ENCODE measurements around the gene MARCHF2.
"Not testable (repeated sequence)": the region's sequence is repeated elsewhere in the genome, so short reads cannot be mapped to it uniquely, and the experiment has no call there.

Gene MARCHF2

DNA sequence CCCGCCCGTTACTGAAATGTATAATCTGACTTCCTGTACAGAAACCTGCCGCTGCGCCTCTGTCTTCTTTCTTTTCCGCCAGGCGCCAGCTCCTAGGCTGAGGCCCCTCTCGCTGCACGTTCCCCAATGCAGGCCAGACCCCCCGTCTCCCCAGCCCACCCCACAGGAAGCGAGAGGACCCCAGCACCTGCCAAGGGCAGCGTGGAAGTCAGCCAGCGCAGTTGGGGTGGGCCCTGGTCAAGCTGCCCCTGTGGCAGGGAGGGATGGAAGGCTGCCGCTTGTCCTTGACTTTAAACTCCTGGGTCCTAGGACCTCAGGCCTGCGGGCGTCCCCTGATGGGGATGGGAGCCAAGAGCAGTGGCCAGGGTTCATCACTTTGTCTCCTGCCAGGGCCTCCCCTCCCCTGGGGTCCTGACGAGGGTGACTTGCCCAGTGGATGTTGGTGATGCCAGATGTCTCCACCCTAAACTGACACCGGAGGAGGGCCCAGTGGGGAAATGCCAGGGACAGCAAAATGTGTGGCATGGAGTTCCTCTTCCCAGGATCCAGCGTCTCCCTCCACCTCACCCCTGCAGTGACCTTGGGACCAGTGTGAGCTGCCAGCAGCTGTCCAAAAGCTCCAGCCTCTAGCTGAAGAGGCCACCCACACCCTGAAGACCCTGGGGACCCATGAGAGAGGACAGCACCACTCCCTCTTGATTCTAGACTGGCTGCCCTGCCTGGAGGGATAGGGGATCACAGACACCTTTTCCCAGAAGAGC, 8.5 kb upstream of the MARCHF2 start:
- DNase-seq: no peak

DNA sequence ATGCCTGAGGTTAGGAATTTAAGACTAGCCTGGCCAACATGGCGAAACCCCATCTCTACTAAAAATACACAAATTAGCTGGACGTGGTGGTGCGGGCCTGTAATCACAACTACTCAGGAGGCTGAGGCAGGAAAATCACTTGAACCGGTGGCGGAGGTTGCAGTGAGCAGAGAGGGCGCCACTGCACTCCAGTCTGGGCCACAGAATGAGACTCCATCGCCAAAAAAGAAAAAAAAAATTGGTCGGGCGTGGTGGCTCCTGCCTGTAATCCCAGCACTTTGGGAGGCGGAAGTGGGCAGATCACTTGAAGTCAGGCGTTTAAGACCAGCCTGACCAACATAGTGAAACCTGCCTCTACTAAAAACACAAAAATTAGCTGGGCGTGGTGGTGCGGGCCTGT, 2.4 kb upstream of the MARCHF2 start:
- DNase-seq: not testable (repeated sequence)

DNA sequence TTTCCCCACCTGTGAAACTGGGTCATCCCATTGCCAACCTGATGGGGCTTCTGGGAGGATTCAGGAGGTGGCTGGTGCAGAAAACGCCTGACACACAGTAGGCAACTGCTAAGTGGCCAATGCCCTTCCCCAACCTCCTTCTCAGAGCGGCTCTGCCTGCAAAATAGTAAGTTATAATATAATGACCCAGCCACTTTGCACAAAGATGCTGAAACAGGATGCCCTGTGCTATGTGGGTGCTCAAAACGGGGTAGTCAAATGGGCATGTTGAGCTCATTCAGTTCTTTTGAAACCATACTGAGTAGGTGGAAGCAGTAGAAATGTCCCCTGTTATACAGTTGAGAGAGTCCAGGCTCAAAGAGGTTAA, 507 bp downstream of the MARCHF2 start:
- DNase-seq: no peak

DNA sequence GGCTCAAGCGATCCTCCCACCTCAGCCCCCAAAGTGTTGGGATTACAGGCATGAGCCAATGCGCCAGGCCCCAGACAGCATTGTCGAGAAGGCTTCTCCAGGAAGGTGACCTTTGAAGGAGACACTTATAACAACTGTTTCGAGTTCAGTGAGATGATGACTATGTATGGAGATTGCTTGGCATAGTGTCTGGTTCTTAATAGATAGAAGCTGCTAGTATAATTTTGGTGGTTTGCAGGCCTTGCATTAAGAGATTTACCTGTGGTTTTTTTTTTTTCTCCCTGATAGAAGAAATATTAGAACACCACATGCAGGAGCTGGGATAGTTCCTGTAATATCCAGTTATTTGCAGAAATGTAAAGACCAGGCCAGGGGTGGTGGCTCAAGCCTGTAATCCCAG, 3.7 kb downstream of the MARCHF2 start:
- no peak for DNase-seq

DNA sequence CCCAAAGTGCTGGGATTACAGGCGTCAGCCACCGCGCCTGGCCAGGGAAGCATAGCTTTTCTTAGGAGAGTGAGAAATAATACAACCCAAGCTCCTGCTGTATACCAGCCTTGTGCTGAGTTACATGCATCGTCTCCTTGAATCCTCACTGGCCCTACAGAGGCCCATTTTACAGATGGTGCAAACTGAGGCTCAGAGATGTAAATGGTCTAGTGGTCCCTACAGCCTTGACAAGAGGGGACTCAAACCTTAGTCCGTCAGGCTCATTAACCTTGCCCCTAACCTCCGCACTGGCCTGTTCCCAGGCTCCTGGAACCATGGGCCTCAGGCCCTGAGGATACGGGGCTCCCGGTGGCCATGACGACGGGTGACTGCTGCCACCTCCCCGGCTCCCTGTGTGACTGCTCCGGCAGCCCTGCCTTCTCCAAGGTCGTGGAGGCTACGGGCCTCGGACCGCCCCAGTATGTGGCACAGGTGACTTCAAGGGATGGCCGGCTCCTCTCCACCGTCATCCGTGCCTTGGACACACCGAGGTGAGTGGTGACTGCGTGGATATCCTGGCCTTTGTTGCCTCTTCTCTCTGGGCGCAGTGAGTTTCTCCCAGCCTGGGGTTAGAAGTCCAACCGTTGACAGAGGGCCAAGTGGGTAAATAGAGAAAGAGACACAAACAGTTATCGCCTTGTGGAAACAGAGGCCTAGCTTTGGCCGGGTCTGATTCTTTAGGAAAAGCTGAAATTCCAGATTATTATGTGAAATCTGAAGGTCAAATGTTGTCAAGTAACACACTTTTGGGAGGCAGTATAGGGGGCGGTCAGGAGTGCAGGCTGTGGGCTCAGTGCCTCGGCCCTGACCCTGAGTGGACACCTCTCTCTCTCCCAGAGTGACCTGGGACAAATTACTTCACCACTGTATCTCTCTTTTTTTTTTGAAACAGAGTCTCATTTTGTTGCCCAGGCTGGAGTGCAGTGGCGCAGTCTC, 8.7 kb downstream of the MARCHF2 start:
- DNase-seq: no peak

DNA sequence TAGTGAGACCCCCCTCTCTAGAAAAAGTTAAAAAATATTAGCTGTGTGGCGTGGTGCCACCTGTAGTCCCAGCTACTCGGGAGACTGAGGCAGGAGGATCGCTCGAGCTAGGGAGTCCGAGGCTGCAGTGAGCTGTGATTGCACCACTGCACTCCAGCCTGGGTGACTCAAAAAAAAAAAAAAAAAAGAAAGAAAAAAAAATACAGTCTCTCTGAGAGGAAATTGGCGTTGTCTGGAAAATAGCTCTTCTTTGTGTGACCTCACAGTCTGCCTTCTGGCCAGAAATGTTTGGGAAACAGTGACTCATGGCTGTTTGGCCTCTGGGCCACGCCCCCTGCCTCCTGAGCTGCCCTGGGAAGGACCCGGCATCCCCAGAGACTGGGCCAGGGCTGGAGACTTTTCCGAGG, 10.7 kb downstream of the MARCHF2 start:
- peak in 10 of 56 donors; percentile 10 to 63 (median 13) for DNase-seq

DNA sequence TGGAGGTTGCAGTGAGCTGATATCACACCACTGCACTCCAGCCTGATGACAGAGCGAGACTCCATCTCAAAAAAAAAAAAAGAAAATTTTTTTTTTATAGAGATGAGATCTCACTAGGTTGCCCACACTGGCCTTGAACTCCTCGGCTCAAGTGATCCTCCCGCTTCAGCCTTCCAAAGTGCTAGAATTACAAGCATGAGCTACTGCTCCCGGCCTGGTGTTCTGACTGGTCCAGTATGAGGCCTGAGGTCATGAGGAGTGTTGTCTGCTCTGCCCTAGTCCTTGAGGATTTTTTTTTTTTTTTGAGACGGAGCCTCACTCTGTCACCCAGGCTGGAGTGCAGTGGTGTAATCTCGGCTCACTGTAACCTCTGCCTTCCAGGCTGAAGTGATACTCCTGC, 12.2 kb downstream of the MARCHF2 start:
- not testable (repeated sequence) for DNase-seq

DNA sequence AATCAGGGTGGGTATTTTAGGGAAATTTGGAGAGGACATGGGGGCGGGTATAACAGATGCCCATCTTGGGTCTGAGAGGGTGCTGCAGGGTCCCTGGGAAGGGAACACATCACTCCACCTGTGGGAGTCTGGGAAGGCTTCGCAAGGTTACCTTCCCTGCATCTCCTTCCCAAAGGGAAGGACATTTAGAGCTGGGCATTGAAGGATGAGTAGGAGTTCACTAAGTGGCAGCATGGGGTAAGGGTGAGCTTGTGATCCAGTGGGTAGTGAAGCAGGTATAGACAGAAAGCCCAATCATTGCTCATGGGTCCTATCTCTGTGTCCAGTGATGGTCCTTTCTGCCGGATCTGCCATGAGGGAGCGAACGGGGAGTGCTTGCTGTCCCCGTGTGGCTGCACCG, 13.2 kb downstream of the MARCHF2 start:
- no peak for DNase-seq

DNA sequence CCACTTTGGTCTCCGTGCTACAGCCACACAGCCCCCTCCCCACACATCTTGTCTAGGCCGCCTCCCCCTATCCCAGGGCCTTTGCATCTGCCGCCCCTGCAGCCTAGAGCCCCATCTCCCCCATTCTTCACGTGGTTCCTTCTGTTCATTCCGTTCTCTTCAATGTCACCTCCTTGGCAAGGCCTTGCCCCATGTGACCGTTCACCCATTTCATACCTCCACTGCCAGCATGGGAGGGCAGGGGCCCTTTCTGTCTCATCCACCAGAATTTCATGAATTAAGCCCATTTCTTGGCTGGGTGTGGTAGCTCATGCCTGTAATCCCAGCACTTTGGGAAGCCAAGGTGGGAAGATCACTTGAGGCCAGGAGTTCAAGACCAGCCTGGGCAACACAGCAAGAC, 15.9 kb downstream of the MARCHF2 start:
- no peak for DNase-seq

DNA sequence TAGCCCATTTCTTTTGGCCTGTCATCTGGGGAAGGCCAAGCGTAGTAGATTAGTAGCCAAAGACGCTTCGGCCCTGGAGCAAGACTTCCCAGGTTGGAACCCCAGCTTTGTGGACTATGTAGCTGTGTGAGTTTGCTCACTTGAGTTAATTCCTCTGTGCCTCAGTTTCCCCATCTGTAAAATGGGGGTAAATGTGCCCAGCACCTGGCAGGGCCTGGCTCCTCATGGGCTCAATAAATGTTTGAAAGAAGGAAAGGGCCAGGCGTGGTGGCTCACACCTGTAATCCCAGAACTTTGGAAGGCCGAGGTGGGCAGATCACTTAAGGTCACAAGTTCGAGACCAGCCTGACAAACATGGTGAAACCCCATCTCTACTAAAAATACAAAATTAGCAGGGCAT, 16.7 kb downstream of the MARCHF2 start:
- no peak for DNase-seq

DNA sequence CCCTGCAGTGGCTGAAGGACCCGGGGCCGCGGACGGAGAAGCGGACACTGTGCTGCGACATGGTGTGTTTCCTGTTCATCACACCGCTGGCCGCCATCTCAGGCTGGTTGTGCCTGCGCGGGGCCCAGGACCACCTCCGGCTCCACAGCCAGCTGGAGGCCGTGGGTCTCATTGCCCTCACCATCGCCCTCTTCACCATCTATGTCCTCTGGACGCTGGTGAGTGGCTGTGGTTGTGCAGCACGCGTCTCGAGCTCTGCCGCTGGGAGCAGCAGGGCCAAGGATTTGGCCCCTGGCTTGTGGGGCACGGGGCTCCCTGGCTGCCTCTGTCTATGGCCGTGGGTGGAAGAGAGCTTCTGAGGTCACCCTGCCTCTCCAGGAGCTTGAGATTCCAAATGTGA, 17.5 kb downstream of the MARCHF2 start:
- DNase-seq: no peak

DNA sequence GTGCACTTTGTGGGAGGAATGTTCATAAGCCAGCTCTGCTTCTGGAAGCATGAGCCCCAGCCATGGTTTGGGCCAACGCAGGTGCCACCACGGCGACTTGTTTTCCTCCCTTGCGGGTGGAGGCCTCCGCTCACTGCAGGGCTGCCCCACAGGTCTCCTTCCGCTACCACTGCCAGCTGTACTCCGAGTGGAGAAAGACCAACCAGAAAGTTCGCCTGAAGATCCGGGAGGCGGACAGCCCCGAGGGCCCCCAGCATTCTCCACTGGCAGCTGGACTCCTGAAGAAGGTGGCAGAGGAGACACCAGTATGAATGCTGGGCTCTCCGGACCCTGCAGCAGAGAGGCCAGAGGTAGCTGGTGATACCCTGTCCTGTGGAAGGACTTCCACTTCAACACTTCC, 25.1 kb downstream of the MARCHF2 start:
- DNase-seq: no peak

DNA sequence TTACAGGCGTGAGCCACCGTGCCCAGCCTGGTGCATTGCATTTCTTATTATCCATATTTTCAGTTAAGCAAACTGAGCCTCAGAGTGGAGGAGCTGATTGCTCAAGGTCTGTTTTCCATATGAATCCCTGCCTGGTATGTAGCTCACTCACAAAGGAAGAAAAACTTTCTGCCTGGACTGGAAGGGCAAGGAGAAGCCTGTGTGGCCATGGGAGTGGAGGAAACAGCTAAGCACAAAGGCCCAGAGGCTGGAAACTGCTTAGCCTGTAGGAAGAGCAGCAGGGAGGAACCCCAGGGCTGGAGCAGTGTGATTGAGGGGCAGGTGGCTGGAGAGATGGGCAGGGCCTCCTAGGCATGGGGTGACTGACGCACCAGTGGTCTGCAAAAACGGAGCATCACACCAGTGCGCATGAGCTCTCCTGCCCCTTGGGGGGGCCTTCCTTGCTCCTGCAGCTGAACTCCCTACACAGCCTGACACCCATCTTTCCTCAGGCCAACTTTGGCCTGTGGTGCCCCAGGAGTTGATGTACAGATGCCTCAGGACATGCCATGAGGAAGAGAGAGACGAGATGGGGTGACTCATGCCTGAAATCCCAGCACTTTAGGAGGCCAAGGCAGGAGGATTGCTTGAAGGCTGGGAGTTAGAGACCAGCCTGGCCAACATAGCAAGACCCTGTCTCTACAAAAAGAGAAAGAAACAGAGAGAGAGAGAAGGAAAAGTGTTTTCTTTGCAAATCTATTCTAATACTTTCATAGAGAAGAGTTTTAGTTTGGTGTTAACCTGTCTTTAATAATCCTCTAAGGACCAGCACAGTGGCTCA, 28.8 kb downstream of the MARCHF2 start:
- DNase-seq: no peak

DNA sequence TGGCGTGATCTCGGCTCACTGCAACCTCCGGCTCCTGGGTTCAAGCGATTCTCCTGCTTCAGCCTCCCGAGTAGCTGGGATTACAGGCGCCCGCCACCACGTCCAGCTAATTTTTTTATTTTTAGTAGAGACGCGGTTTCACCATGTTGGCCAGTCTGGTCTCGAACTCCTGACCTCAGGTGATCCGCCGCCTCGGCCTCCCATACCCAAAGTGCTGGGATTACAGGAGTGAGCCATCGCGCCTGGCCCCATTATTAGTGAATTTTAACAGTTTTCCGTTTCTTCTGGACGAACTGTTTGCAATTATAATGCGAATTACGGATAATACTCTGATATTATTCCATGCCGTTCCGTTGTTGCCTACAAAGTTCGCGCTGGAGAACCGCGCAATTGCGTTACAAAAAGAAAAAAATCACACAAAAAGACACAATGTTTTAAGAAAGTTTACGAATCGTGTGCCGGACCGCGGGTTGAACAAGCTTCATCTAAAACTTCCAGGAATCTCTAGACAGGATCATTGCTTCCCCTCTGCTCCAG, 31.1 kb downstream of the MARCHF2 start:
- DNase-seq: not testable (repeated sequence)

DNA sequence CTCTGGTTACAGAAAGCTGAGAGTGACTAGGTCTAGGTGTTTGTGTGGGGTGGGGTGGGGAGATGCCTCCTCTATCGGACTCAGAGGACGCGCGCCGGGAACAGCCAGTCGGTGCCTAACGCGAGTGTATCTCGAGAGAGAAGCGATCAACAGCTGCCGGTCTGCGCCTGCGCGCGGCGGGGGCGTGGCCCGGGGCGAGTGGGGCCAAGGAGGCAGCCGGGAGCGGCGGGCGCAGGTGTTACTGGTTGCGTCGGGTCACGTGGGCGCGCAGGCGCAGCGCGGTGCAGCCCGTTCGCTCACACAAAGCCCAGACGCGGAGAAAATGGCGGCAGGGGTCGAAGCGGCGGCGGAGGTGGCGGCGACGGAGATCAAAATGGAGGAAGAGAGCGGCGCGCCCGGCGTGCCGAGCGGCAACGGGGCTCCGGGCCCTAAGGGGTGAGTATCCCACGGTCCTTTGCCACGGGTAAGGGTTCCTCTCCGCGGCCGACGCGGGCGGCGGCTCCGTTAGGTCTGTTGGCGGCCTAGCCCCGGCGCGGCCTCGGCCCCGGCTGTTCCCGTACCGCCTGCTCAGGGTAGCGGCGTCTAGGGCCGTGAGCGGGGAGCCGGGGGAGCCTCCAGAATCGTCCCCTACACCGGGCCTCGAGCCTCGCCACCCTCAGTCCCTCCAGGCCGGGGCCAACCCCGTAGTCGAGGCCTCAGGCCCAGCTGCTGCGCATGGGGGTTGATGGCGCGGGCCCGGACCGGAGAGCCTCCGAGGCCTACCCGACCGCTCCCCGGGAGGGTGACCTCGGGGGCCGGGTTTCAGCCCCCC, 31.8 kb downstream of the MARCHF2 start, which contains the start of gene HNRNPM:
Gene HNRNPM (plus strand): TSS at position 299 of the 811 bp plus-strand sequence. CDS start 24 bp downstream, at position 323.
- peak; percentile 81 to 100 (median 98) for DNase-seq

DNA sequence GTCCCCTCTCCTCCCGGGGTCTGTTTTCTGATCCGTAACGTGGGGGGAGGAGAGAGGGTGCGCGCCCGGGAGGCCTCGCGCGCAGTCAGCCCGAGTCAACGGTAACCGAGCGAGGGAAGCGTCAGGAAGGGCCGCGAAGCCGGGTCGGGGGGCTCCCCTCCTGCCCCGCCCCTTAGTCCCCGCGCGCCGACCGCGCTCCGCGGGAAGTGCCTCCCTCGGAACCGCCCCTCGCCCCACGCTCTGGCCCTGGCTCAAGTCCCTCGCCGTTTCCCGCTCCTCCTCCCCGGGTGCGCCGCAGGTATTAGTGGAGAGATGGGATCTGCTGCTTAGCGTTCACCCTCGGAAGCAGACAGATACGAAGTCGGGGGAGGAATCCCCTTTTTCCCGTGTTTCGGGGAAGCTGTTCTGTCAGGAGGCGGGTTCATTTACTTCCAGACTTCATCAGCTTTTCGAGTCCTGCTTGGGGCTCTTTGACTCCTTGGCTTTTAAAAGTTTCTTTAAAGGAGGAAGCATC, 32.4 kb downstream of the MARCHF2 start:
- DNase-seq: peak in 32 of 56 donors; percentile 6 to 61 (median 27)

DNA sequence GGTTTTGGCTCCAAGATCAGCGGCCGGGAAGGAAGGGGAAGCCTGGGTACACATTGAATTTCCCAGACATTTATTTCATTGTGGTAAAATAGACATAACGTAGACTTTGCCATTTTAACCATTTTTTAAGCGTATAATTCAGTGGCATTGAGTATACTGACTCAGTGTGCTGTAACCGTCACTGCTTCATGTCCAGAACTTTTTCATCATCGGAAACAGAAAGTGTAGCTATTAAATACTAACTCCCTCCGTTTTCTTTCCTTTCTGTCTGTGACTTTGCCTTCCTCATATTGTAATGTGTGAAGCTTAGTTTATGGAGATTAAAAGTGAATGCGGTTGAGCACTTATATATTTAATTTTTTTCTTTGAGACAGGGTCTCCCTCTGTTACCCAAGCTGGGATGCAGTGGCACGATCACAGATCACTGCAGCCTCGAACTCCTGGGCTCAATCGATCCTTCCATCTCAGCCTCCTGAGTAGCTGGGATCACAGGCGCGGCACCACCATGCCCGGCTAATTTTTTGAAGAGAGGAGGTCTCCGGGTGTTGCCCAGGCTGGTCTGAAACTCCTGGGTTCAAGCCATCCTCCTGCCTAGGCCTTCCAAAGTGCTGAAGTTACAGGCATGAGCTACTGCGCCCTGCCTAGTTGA, 33.1 kb downstream of the MARCHF2 start:
- DNase-seq: no peak

DNA sequence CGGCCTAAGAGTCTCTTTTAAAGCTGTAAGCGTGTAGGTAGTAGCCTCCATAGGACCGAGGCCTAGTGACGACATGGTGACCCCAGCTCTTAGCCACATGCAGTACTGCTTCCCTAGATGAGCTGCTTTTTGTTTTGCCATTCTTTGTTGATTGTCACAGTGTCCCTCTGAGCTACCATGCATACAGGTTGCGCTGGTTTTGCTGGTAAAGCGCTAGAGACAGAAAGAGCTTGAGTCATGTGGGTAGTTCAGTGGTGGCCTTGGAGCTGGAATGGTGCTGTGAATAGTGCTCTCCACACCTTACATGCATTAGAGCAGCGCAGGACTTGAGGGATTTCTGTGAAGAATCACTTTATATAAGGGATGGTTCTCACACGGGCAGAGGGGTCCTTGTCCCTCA, 36.7 kb downstream of the MARCHF2 start:
- no peak for DNase-seq

DNA sequence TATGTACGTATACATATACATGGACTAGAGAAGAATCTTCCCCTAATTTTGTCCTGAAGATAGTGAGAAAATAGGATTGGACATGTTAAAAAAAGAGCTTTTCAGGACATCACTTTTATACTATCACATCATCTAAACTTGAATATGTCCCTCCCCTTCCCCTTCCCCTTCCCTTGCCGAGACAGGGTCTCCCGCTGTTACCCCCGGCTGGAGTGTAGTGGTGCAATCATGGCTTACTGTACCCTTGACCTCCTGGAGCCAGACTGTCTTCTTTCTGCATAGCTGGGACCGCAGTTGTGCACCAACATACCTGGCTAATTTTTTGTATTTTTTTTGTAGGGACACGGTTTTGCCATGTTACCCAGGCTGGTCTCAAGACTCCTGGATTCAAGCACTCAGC, 38.3 kb downstream of the MARCHF2 start:
- DNase-seq: no peak

DNA sequence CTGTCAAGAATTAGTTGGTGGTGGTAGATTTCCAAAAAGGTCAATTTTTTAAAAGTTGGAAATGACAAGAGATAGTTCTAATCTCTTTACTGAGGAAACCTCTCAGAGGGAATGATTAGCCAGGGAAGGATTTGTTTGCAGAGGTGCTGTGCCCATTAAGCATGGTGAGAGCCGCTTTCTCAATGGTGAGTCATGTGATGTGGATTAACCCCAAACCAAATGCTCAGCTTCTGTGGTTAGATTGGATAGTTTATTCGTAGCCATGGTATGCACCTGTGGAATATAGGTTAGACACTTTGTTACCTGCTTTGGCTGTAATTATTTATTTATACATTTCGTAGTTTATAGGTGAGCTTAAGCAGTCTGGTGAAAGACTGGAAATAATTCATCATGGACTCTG, 38.8 kb downstream of the MARCHF2 start:
- no peak for DNase-seq

Measured in nucleus accumbens (tissue), 56 donors.